HG03045 (cell line): ENCODE measurements around the gene MERTK.
"Not testable (repeated sequence)": the region's sequence is repeated elsewhere in the genome, so short reads cannot be mapped to it uniquely, and the experiment has no call there.

Source experiments
- ATAC-seq: cut with Tn5 transposase; IDR thresholded peaks from one replicate; pipeline ENCODE4 v1.9.1; 2021; ENCODE audit warnings: mild to moderate bottlenecking, moderate library complexity; ENCODE audit not compliant: unreplicated experiment

Gene MERTK

GRCh38 chr2:112039556-112039955 is 141.1 kb downstream of the MERTK start:
- not testable (repeated sequence) for ATAC-seq

DNA sequence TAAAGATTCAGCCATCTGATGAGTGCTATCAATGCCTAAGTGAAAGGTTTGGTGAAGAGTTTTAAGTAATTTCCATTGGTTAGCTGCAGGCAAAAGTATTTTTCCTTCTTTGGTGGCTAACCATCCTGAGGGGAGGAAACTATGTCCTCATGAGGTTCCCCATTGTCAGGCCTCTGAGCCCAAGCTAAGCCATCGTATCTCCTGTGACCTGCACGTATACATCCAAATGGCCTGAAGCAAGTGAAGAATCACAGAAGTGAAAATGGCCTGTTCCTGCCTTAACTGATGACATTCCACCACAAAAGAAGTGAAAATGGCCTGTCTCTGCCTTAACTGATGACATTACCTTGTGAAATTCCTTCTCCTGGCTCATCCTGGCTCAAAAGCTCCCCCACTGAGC is 141.7 kb downstream of the MERTK start:
- ATAC-seq: not testable (repeated sequence)

DNA sequence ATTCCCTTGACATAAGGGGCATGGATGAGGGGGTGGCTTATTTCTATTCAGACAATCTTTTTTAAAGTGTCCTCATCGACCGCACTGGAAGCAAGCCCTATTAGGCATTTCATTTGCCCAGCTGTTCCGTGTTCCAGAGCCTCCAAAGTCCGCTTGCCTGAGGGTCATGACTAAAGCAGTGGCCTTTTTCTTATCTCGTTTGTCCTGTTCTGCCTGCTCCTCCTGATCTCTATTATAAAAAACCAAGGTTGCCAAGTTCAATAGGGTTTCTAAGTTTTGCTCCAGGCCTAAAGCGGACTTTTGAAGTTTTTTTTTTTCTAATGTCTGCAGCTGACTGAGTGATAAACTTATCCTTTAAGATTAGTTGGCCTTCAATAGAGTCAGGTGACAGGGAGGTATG is 143.1 kb downstream of the MERTK start:
- not testable (repeated sequence) for ATAC-seq

GRCh38 chr2:112045446-112046014 is 147.1 kb downstream of the MERTK start:
- no peak for ATAC-seq

- no peak for ATAC-seq
These were observed 147.8 kb downstream of the MERTK start for GRCh38 chr2:112046231-112046630.

DNA sequence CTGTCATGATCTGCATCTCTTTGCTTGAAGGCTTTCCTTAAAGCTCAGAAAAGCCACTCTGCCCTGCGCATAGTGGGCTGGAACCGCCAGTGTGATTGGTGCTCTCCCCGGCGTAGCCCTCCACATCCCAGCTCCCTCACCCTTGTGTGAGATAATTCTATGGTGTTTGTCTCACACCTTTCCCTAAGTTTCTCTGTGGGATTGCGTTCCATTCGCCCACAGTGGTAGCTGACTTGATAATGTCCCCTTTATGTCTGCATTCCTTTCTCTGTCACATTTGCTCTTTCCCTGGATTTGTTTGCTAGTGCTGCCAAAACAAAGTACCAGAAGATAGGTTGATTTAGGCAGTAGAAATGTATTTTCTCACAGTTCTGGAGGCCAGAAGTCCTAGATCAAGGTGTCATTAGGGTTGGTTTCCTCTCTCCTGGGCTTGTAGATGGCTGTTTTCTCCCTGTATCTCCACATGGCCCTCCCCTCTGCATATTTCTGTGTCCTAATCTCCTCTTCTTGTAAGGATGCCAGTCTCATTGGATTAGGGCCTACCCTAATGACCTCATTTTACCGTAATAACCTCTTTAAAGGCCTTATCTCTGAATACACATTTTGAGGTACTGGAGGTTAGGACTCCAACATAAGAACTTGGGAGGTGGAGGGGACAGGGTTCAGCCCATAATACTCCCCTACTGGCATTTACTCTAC is 149.3 kb downstream of the MERTK start:
- ATAC-seq: no peak

GRCh38 chr2:112048236-112048592 is 149.8 kb downstream of the MERTK start:
- no peak for ATAC-seq

DNA sequence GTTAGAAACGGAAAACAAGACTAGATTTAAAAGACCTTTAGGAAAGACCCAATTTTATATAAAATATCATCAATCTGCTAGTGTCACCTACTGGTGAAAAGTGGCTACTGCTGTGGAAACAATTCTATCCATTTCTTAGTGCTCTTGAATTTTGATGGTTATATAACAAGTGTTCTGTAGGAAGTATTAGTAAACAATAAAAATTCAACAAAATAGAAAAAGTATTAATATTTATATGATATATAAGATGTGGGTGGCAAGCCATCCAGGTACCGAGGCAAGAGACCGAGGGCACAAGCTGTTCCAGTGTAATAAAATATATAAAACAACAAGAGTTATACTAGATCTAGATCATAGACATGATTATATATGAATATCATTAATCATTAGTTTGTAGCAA is 150.5 kb downstream of the MERTK start:
- ATAC-seq: no peak

DNA sequence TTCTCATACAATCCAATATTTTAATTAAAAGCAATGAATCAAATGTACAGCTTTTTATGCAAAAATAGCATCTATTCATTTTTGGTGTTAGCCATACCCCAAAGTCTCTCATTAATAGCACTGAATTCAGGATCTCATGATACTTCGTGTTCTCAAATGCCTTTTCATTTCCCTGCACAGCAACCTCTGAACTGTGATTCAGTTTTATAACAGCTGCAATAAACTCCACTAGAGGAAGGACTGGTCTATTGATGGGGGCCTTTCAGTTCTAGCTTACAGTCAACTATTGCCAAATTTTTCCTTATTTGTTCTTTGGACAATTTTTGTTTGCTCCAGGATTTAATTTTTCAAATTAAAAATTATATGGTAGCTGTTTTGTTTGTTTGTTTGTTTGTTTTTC is 151.9 kb downstream of the MERTK start:
- no peak for ATAC-seq

GRCh38 chr2:112053917-112054846 is 155.8 kb downstream of the MERTK start:
- ATAC-seq: peak; percentile 63

- ATAC-seq: peak; percentile 66
These were observed 156.7 kb downstream of the MERTK start, which contains the start of gene TMEM87B for GRCh38 chr2:112054847-112055729. Gene TMEM87B (plus strand): TSS chr2:112055269. CDS start chr2:112055592, 323 bp downstream.

GRCh38 chr2:112055730-112056625 is 157.6 kb downstream of the MERTK start:
- ATAC-seq: no peak

DNA sequence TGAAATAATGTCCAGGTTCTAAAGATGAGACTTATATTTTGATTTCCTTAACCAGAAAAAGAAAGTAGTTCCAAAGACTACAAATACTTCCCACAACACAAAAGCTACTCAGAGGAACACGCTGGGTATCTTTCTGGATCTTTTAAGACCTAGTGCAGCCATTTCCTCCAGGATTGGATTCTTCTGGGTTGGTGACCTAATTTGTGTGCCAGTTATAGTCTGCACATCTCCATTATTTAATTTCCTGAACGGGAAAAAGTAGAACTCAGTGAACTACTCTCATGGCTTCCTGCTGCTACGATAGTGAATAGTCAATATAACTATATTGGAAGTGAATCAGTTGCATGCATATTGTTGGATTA is 158.2 kb downstream of the MERTK start:
- ATAC-seq: no peak

GRCh38 chr2:112059671-112060070 is 161.3 kb downstream of the MERTK start:
- ATAC-seq: no peak

DNA sequence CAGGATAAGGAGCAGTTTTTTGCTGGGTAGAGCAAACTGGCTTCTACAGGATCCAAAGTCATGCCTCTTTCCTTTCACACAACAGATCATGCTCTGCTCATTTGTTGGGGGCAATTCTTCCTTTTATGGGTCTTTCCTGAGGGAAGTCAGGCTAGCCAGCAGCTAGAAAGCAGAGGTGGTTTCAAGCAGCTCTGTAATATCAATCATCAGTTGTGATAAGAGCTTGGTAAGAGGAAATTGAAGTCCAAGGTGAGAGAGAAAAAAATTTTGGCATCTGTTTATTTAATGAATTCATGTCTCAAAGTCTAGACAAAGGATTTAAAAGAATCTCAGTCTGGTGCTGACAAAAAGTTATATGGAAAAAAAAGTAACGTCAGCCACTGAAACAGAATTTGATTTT is 162.9 kb downstream of the MERTK start:
- no peak for ATAC-seq

- ATAC-seq: no peak
These were observed 163.4 kb downstream of the MERTK start for GRCh38 chr2:112061840-112062239.

GRCh38 chr2:112062894-112063293 is 164.5 kb downstream of the MERTK start:
- ATAC-seq: no peak

DNA sequence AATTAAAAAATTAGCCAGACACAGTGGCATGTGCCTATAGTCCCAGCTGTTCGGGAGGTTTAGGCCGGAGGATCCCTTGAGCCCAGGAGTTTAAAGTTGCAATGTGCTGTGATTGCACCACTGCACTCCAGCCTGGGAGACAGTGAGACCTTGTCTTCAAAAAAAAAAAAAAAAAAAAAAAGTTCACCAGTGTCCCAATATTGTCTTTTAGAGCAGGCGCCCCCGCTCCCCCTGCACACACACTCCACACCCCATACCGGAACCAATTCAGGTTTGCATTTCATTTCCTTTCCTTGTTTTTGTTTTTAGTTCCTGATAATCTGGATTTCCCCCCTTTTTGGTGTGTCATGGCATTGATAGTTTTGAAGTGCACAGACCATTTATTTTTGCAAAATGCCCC is 167.1 kb downstream of the MERTK start:
- ATAC-seq: no peak

DNA sequence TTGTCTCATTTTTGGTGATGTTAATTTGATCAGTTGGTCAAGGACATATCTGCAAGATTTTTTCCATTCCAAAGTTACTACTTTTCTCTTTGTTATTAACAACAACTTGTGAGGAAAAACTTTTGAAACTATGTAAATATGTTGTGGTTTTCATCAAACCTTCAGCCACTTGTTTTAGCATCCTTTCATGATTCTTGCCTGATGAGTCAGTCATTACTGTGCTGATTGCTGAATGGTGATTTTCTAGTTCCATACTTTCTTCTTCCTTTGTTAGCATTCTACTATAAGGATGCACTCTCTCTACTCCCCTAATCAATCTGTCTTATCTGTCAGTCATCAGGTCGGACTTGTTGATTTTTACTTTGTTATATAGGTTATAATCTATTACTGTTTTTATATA is 167.6 kb downstream of the MERTK start:
- ATAC-seq: no peak

DNA sequence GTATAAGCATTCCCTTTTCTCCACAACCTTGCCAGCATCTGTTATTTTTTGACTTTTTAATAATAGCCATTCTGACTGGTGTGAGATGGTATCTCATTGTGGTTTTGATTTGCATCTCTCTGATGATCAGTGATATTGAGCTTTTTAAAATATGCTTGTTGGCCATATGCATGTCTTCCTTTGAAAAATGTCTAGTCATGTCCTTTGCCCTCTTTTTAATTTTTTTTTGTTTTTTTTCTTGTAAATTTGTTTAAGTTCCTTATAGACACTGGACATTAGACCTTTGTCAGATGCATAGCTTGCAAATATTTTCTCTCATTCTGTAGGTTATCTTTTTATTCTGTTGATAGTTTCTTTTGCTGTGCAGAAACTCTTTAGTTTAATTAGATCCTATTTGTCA is 171.4 kb downstream of the MERTK start:
- ATAC-seq: not testable (repeated sequence)
